ENCODE data around the gene CUBN. TPM values are rescaled to one million over a fixed set of nuclear protein-coding genes. Genes with fewer than 3 reads are reported as not detected.

CUBN gene
- total RNA-seq, 3 donors from 2014 or later (not counting 1 experiment from before 2014, with no cell fraction given) = 4.7 to 5.6 (median 5.1) TPM

GRCh38 chr10:17141504-17142229 is 12.1 kb upstream of the CUBN start:
- no peaks in the 10 kb centered on the region for H3K9me3 Mint-ChIP-seq
- H3K4me3 Mint-ChIP-seq = no peak overlapping the region
- no peaks in the 10 kb centered on the region for H3K4me1 Mint-ChIP-seq
- no peaks in the 10 kb centered on the region for H3K9me3 ChIP-seq (ENCODE audit: control insufficient read depth, insufficient read depth, low read length)
- H3K36me3 ChIP-seq (ENCODE audit: control insufficient read depth, insufficient read depth, low read length) = no peaks in the 10 kb centered on the region
- no peak for DNase-seq
- no peaks in the 10 kb centered on the region for H3K27me3 ChIP-seq (ENCODE audit: control insufficient read depth, insufficient read depth, low read length)
- intact Hi-C loops (cut with micrococcal nuclease) = no loop called here
- ATAC-seq = no peak
- TF ChIP-seq CTCF (IDR thresholded peaks at IDR 0.05) = no peak
- 50% methylated on average over 1 of the region's 1 CpG for WGBS (ENCODE audit: insufficient coverage)
- H3K27ac ChIP-seq (ENCODE audit: low read length) = no peak overlapping the region
- H3K27me3 Mint-ChIP-seq (ENCODE audit: low read depth in 2 of 2) = peaks cover 0 to 2% of the 10 kb centered on the region in 2 donors
- H3K27ac Mint-ChIP-seq = no peak overlapping the region
- peaks cover 12% of the 10 kb centered on the region for H3K36me3 Mint-ChIP-seq
- H3K4me3 ChIP-seq (ENCODE audit: low read length) = no peak overlapping the region
- H3K4me1 ChIP-seq (ENCODE audit: control insufficient read depth, insufficient read depth, low read length) = no peaks in the 10 kb centered on the region

- Mint-ChIP-seq H3K4me3 (no peak overlapping the region), H3K4me1 (no peaks in the 10 kb centered on the region), H3K9me3 (no peaks in the 10 kb centered on the region), H3K27ac (no peak overlapping the region), H3K36me3 (peaks cover 12% of the 10 kb centered on the region), H3K27me3 (ENCODE audit: low read depth in 2 of 2) (peaks cover 0 to 2% of the 10 kb centered on the region in 2 donors)
- no peak for TF ChIP-seq CTCF (IDR thresholded peaks at IDR 0.05)
- H3K36me3 ChIP-seq (ENCODE audit: control insufficient read depth, insufficient read depth, low read length) = no peaks in the 10 kb centered on the region
- no peak overlapping the region for H3K4me3 ChIP-seq (ENCODE audit: low read length)
- no peaks in the 10 kb centered on the region for H3K9me3 ChIP-seq (ENCODE audit: control insufficient read depth, insufficient read depth, low read length)
- no peaks in the 10 kb centered on the region for H3K27me3 ChIP-seq (ENCODE audit: control insufficient read depth, insufficient read depth, low read length)
- no peak overlapping the region for H3K27ac ChIP-seq (ENCODE audit: low read length)
- H3K4me1 ChIP-seq (ENCODE audit: control insufficient read depth, insufficient read depth, low read length) = no peaks in the 10 kb centered on the region
- ATAC-seq = no peak
- no peak for DNase-seq
- intact Hi-C loops (cut with micrococcal nuclease) = no loop called here
Measured at GRCh38 chr10:17140386-17140761, 10.8 kb upstream of the CUBN start.

GRCh38 chr10:17138460-17139042 is 8.9 kb upstream of the CUBN start:
- peaks cover 0 to 5% of the 10 kb centered on the region in 2 donors for H3K27me3 Mint-ChIP-seq (ENCODE audit: low read depth in 2 of 2)
- no peak for ATAC-seq
- Histone ChIP-seq H3K36me3 (ENCODE audit: control insufficient read depth, insufficient read depth, low read length) (no peaks in the 10 kb centered on the region), H3K27me3 (ENCODE audit: control insufficient read depth, insufficient read depth, low read length) (no peaks in the 10 kb centered on the region), H3K4me1 (ENCODE audit: control insufficient read depth, insufficient read depth, low read length) (no peaks in the 10 kb centered on the region), H3K4me3 (ENCODE audit: low read length) (no peak overlapping the region), H3K27ac (ENCODE audit: low read length) (no peak overlapping the region), H3K9me3 (ENCODE audit: control insufficient read depth, insufficient read depth, low read length) (no peaks in the 10 kb centered on the region)
- peaks cover 10% of the 10 kb centered on the region for H3K36me3 Mint-ChIP-seq
- no peaks in the 10 kb centered on the region for H3K4me1 Mint-ChIP-seq
- H3K27ac Mint-ChIP-seq = no peak overlapping the region
- no peak overlapping the region for H3K4me3 Mint-ChIP-seq
- no peak for DNase-seq
- WGBS (ENCODE audit: insufficient coverage) = 93% methylated on average over 5 of the region's 5 CpGs
- intact Hi-C loops (cut with micrococcal nuclease) = no loop called here
- TF ChIP-seq CTCF (IDR thresholded peaks at IDR 0.05) = no peak
- H3K9me3 Mint-ChIP-seq = no peaks in the 10 kb centered on the region

Data from natural killer cell (primary cell).